Ramos (cell line): Measurements from ENCODE around the gene ADD2.

ENCODE experiments used
- in situ Hi-C: fragments of 300-500 bp; cut with MboI; formaldehyde crosslinking; loops from one replicate; pipeline ENCODE4 v1.14.3; 2022; ENCODE audit warnings: low sequenced_read_pairs; ENCODE audit not compliant: unreplicated experiment

ADD2 gene

DNA sequence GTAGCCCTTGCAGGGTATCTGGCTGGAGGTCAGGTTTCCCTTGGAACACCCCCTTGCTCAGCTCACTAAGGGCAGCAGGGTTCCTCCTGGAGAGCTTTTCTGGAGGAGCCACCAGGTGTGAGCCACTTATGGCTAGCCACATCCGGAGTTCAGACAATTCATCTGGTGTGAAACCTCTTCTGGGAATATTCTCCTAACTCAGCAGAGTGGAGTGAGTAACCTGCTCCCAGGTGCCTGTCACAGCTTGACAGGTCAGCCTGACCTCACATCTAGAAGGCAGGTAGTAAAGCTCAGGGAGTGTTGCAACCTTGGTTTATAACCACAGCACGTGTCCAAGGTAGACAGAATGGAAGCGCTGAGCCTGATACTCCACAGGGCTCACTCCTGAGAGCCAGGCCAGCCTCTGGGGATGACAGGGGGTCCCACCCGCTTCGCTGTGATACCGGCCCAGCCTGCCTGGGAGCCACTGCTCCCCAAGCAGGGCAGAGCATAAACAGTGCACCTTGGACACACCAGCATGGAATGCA is 151.8 kb downstream of the ADD2 start:
- in situ Hi-C loops, result no loop called here

- in situ Hi-C loops, result no loop called here
Measured at GRCh38 chr2:70615222-70615621, 152.8 kb downstream of the ADD2 start.

GRCh38 chr2:70613521-70613920 is 154.5 kb downstream of the ADD2 start:
- in situ Hi-C loops, result no loop called here

DNA sequence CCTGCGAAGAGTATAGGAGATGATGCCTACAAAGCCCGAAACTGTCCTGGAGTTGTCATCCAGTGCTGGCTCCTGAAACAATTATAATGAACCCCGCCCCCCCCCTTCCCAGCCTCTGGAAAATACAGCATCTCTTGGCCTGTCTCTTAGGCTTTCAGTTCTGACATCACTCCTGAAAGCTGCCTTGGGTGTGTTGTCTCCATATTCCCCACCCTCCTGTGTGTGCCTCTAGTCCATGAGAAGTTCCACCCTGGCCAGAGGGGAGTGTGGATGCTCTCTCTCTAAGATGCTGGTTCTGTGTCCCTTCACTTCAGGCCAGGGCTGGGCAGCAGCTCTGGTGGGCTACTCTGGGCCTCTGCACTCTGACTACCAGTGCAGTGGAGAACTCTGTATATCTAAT is 155.4 kb downstream of the ADD2 start:
- in situ Hi-C loops, result no loop called here

- in situ Hi-C loops, result no loop called here
Measured at GRCh38 chr2:70608373-70608772, 159.6 kb downstream of the ADD2 start.

- in situ Hi-C loops, result no loop called here
Measured at GRCh38 chr2:70607121-70607561, 160.9 kb downstream of the ADD2 start.
